CD4-positive, alpha-beta T cell treated with Interleukin-4 for 4 hours (primary cell): ENCODE measurements around the gene MAGI1.

Experiments used
- DNase-seq: peaks from one replicate; pipeline ENCODE4 v3.0.0-alpha.2; 2020

MAGI1 gene

GRCh38 chr3:65939184-65939583, 99.5 kb downstream of the MAGI1 start:
- no peak for DNase-seq

- no peak for DNase-seq
These were observed 100.0 kb downstream of the MAGI1 start for GRCh38 chr3:65938676-65939075.

- DNase-seq, result no peak
These were observed 100.6 kb downstream of the MAGI1 start for GRCh38 chr3:65938147-65938546.

GRCh38 chr3:65936908-65937638, 101.6 kb downstream of the MAGI1 start:
- DNase-seq, result no peak

- no peak for DNase-seq
These were observed 103.0 kb downstream of the MAGI1 start for GRCh38 chr3:65935724-65936123.

- DNase-seq, result no peak
These were observed 108.1 kb downstream of the MAGI1 start for GRCh38 chr3:65930648-65931047.

GRCh38 chr3:65928110-65928509, 110.6 kb downstream of the MAGI1 start:
- no peak for DNase-seq

GRCh38 chr3:65927576-65927975, 111.1 kb downstream of the MAGI1 start:
- no peak for DNase-seq

- no peak for DNase-seq
These were observed 113.3 kb downstream of the MAGI1 start for GRCh38 chr3:65925254-65925954.

GRCh38 chr3:65924762-65925161, 114.0 kb downstream of the MAGI1 start:
- DNase-seq, result no peak

- no peak for DNase-seq
These were observed 116.3 kb downstream of the MAGI1 start for GRCh38 chr3:65922441-65922840.

GRCh38 chr3:65919826-65920225, 118.9 kb downstream of the MAGI1 start:
- no peak for DNase-seq

- no peak for DNase-seq
These were observed 123.2 kb downstream of the MAGI1 start for GRCh38 chr3:65915477-65915876.

GRCh38 chr3:65914740-65915367, 123.9 kb downstream of the MAGI1 start:
- no peak for DNase-seq

GRCh38 chr3:65914032-65914739, 124.5 kb downstream of the MAGI1 start:
- DNase-seq, result no peak

GRCh38 chr3:65912647-65913046, 126.1 kb downstream of the MAGI1 start:
- no peak for DNase-seq

GRCh38 chr3:65908588-65908987, 130.1 kb downstream of the MAGI1 start:
- DNase-seq, result no peak

- DNase-seq, result no peak
These were observed 131.2 kb downstream of the MAGI1 start for GRCh38 chr3:65907232-65908130.

GRCh38 chr3:65905771-65906170, 132.9 kb downstream of the MAGI1 start:
- no peak for DNase-seq

GRCh38 chr3:65904016-65904415, 134.7 kb downstream of the MAGI1 start:
- DNase-seq, result no peak

- DNase-seq, result no peak
These were observed 136.4 kb downstream of the MAGI1 start for GRCh38 chr3:65902304-65902793.

- DNase-seq, result no peak
These were observed 137.5 kb downstream of the MAGI1 start for GRCh38 chr3:65901226-65901625.
